HG03103 (cell line): ENCODE measurements around the gene PLAC1.

Experiments used
- ATAC-seq: cut with Tn5 transposase; IDR thresholded peaks from one replicate; pipeline ENCODE4 v1.9.1; 2021; ENCODE audit warnings: low read depth; ENCODE audit not compliant: unreplicated experiment

Gene PLAC1

GRCh38 chrX:134545510-134545909, 112.8 kb downstream of the PLAC1 start:
- ATAC-seq: no peak

- no peak for ATAC-seq
Observed at GRCh38 chrX:134544513-134545151, 113.6 kb downstream of the PLAC1 start.

GRCh38 chrX:134544135-134544512, 114.1 kb downstream of the PLAC1 start:
- no peak for ATAC-seq

- no peak for ATAC-seq
Observed at GRCh38 chrX:134543288-134543687, 115.0 kb downstream of the PLAC1 start.

GRCh38 chrX:134542485-134542884, 115.8 kb downstream of the PLAC1 start:
- ATAC-seq: peak; percentile 63

GRCh38 chrX:134541906-134542305, 116.4 kb downstream of the PLAC1 start:
- ATAC-seq: no peak

- no peak for ATAC-seq
Observed at GRCh38 chrX:134538316-134538715, 120.0 kb downstream of the PLAC1 start.

GRCh38 chrX:134537179-134537955, 120.9 kb downstream of the PLAC1 start:
- ATAC-seq: no peak

GRCh38 chrX:134533952-134534351, 124.3 kb downstream of the PLAC1 start:
- ATAC-seq: no peak

- ATAC-seq: no peak
Observed at GRCh38 chrX:134533352-134533751, 124.9 kb downstream of the PLAC1 start.

- ATAC-seq: no peak
Observed at GRCh38 chrX:134530845-134531244, 127.4 kb downstream of the PLAC1 start.

GRCh38 chrX:134529481-134529880, 128.8 kb downstream of the PLAC1 start:
- ATAC-seq: no peak

- no peak for ATAC-seq
Observed at GRCh38 chrX:134528960-134529359, 129.3 kb downstream of the PLAC1 start.

GRCh38 chrX:134526399-134526798, 131.9 kb downstream of the PLAC1 start:
- ATAC-seq: no peak

- no peak for ATAC-seq
Observed at GRCh38 chrX:134525086-134525792, 133.0 kb downstream of the PLAC1 start.

GRCh38 chrX:134524181-134524580, 134.1 kb downstream of the PLAC1 start:
- ATAC-seq: no peak

- no peak for ATAC-seq
Observed at GRCh38 chrX:134520860-134521390, 137.3 kb downstream of the PLAC1 start.
